Activated CD8-positive, alpha-beta memory T cell treated with anti-CD3 and anti-CD28 coated beads, Interleukin-2, amount 50 U/mL, for 4 hours (primary cell): ENCODE measurements around the gene CNTNAP5.

Experiments used
- DNase-seq: peaks from one replicate; pipeline ENCODE4 v3.0.0-alpha.2; 2020

The CNTNAP5 gene

DNA sequence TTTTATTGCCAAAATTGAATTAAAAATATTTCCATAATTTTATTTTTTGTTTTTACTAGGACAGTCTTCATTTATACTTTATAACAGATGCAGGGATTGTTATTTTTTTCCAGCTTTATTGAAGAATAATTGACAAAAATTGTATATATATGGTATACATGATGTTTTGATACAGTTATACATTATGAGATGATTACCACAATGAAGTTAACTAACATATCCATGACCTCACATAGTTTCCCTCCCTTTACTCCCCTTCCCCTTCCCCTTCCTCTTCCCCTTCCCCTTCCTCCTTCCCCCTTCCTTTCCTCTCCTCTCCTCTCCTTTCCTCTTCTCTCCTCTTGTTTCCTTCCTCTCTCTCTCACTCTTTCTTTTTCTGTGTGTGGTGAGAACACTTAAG, 700.1 kb downstream of the CNTNAP5 start:
- no peak for DNase-seq

DNA sequence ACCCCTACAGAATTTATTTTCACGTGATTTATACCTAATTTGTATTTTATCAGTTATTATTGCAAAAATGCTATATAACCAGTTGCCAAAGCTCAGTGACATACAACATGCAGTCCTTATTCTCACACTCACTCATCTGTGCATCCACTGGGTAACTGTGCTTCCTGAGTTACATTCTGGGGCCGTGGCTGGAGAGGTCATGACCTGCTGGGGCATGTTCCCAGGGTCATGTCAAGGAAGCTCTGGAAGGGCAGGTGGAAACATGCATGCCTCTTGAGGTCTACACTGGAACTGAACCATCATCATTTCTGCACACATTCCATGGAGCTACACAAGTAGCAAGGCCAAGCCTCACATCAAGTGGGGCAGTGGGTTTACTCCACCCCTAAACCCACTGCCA, 715.5 kb downstream of the CNTNAP5 start:
- no peak for DNase-seq

DNA sequence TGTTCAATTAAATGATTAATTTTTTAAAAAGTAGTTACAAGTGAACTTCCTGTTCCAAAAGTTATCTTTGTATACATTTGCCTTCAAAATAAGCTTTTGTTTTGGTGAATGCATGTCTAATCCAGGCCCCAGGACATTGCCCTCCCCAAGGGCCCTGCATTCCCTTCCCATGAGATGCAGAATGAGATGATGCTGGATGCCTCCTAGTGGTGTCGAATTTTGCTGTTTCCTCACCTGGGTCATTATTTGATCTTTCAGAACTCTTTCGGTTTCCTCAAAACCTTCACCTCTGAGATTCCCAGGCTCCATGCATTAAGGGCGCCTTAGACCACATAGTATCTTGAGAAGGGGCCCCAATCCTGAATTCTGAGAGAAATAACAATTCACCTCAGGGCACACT, 728.8 kb downstream of the CNTNAP5 start:
- DNase-seq, result no peak

DNA sequence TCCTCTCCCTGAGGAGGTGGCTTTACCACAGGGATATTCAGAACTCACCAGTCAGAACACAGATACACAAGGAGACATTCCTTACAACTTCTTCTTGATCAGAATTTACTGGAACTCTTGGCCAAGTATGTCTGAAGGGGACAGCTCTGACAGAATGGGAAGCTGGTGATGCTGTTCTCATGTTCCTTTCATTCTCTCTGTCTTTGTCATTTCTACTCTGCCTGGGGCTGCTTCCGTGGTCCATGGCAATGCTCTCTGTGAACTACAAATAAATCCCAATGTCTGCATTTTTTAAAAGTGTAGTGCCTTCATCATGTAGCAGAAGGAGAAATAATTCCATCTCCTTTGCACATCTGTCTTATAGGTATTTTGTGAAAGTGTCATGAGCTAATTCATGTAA, 730.3 kb downstream of the CNTNAP5 start:
- no peak for DNase-seq

DNA sequence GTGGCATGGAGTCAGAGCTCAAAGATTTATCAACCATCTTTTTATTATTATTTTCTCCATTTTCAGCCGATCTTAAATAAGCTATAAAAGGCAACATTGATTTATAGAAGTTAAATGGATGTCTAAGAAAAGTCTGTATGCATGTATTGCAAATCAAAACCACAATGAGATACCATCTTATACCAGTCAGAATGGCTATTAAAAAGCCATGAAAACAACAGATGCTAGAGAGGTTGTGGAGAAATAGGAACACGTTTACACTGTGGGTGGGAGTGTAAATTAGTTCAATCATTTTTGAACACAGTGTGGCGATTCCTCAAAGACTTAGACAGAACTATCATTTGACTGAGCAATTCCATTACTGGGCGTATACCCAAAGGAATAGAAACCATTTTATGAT, 731.0 kb downstream of the CNTNAP5 start:
- no peak for DNase-seq

DNA sequence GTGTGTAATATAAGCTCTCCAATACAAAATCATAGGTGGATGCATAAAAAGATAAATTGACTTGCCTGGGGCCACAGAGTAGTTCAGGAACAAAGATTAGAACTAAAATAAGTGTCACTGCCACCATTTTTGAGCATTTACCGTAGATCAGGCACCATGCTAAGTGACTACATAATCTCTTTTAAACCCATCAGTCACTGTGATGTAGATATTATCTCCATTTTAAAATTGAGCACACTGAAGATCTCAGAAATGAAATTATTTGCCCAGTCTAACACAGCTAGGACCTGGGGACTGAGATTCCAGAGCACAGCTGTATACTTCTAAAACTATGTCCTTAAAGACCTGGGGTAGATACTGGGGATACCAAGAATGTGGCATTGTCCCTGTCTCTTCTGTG, 737.3 kb downstream of the CNTNAP5 start:
- DNase-seq, result no peak

DNA sequence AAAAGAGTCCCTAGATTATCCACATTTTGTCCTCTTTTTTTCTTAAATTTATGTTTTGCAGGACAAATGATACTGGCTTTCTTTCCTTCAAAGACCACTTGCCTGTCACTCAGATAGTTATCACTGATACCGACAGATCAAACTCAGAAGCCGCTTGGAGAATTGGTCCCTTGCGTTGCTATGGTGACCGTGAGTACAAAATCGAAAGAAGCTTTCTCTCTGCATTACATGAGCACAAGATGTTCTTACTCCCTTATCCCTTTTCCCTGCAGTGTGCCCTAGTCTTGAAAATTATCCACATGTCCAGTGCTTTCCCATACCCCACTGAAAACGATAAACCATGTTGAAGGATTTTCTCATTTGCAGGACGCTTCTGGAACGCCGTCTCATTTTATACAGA, 738.5 kb downstream of the CNTNAP5 start:
- DNase-seq, result no peak

DNA sequence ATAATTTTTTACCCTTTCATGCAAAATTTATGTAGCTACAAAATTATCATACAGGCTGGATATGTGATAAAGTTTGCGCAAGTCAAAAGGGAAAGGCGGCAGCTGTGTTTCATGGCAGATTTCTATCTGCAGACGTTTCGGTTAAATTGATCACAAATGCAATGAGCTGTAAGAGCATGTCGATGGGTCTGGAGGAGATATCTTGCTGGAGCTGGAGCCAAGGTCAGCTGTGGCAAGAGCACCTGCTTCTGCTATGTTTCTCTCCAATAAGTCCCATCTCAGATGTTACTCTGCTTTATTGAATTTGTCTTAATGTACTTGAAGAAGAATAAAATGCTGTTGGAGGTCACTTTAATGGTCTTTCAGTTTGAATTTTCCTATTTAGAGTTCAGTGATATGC, 749.7 kb downstream of the CNTNAP5 start:
- no peak for DNase-seq

DNA sequence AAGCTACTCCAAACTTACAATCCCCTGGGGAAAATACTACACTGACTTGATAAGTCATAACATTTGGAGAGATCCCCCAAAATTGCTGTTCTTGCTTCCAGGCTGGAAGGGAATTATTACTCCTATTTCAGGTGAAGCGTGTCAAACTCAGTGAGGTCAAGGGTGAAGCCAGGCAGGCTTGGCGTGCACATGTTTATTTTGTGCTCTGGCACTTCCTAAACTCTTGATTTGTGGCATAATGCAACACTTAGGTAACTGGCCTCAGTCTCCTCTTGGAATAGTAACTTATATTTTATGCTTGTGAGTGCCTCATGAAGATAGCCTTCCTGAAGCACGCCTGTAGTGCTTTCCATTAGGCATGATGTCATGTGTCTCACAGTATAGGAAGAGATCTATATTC, 751.2 kb downstream of the CNTNAP5 start:
- DNase-seq, result no peak

DNA sequence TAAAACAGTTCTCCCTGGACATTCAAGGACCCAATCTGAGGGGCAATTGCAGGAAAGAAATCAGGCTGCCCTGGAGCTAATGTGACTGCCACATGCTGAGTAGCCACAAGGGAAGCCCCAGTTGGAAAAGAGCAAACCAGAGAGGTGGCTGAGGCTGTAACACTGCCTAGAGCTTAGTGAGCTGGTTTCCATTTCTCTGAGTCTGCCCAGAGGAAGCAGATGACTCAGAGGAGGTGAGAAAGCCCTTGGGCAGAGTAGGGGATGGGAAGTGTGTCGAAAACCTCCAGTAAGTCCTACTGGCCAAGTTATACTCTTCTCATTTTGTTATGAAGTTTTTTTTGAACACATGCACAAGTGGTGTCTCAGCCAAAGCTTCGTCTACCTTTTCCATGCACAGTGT, 753.0 kb downstream of the CNTNAP5 start:
- no peak for DNase-seq

DNA sequence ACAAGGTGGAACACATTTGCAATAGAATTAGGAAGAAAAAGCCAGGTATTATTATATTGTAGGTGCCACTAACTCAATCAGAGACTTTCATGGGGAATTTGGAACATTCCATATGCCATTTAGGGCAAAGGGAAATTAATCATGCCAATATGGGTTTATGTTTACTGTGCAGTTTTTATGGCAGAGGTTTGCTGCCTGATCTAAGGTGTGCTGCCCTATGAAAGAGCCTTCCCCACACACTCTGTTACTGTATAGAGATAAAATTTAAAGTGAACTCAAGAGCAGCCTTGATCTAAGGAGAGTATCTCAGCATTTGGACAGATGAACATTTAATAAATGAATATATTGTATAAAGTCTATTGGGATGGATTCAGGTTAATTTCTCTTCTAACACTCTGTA, 771.6 kb downstream of the CNTNAP5 start:
- no peak for DNase-seq

DNA sequence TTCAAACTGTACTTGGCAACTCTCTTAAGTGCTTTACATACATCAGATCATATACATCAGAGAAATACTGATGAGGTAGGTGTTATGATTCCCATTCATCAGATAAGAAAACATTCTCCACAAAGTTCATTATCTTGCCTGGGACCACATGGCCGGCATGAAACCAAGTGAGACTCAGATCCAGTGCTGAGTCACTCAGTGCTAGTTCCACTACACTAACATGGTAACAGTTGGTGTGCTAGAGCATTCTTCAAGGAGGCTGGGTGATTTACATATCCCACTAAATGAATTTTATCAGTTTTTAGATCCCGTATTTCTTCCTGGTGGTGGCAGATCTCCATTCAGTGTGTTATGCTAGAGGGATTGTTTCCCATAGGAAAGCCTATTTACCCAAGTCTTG, 772.0 kb downstream of the CNTNAP5 start:
- DNase-seq, result no peak

DNA sequence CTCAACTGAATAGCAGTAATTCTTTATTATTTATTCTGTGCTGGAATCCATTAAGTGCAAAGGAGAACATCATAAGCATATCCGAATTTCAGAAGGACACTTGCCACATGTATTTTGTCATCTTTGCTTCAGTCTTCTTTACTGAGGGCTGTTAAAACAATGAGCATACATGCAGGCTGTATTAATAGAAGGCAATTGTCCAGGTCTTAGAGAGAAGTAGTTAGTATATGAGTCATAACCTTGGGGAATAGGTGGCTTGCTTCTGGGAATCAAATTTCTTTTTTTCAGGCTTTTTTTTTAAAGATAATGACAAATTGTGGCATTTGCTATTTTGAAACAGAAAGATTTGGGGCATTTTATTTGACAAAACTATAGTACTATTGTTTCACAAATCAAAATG, 773.5 kb downstream of the CNTNAP5 start:
- no peak for DNase-seq

DNA sequence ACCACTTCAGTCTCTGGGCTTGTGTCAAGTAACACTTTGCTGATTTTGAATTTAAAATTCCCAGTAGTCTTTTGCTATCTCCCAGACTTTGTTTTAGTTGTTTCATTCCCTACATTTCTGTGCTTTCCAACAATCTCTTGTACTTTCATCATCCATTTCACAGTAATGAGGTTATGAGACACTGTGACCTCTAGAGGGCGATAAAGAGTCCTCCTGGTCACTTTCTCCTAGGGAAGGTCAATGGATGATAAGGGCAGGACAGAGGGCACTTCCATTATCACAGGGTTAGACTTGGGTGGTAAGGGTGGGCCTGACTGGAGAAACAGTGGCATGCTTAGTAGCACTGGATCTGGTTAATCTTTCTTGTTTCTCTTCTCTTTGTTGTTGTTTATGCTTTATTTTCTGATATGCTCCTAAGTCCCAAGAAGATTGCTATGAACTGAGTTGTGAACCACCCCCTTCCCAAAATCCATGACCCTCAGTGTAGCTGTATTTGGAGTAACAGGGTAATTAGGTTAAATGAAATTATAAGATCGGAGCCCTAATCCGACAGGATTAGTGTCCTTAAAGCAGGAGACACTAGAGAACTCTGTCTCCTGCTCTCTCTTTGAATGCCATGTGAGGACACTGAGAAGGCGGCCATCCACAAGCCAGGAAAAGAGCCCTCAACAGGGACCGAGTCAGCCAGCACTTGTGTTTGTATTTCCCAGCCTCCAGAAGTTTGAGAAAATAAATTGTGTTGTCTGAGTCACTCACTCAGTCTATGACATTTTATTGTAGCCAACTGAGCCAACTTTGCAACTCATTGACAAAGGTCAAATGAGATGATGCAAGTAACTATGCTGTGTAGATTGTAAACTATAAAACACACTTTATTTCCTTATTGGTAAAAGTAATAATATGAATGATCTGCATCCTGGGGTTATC, 779.2 kb downstream of the CNTNAP5 start:
- no peak for DNase-seq

DNA sequence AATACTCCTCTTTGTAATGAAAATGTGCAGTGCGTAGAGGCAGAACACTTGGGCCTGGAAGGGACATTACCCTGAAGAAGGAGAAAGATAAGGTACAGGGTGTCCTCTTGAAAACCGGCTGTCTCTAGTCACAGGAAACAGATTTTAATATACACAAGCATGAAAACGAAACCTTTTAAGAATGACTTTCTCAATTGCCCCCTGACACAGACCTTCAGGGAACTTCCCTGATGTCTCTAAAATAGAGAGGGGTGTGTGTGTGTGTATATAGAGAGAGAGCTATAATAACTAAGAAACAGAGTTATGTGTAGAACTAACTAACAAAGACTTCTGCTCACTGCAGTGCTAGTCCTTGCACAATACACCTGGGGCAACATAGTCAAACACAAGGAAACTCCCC, 780.0 kb downstream of the CNTNAP5 start:
- no peak for DNase-seq

DNA sequence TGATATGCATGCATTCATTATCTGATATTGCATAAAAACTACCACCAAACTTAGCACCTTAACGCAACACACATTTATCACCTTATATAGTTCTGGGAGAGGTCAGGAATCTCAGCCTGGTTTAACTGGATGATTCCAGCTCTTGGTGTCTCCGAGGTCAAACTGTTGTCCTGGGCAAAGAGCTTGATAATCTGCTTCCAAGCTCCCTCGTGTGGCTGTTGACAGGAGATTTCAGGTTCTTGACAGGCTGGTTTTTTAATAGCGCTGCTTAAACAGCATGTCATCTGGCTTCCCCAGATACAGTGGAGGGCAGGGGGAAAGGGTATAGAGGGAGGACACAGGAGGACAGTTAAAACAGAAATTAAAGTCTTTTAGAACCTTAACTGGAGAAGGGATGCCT, 785.0 kb downstream of the CNTNAP5 start:
- no peak for DNase-seq

DNA sequence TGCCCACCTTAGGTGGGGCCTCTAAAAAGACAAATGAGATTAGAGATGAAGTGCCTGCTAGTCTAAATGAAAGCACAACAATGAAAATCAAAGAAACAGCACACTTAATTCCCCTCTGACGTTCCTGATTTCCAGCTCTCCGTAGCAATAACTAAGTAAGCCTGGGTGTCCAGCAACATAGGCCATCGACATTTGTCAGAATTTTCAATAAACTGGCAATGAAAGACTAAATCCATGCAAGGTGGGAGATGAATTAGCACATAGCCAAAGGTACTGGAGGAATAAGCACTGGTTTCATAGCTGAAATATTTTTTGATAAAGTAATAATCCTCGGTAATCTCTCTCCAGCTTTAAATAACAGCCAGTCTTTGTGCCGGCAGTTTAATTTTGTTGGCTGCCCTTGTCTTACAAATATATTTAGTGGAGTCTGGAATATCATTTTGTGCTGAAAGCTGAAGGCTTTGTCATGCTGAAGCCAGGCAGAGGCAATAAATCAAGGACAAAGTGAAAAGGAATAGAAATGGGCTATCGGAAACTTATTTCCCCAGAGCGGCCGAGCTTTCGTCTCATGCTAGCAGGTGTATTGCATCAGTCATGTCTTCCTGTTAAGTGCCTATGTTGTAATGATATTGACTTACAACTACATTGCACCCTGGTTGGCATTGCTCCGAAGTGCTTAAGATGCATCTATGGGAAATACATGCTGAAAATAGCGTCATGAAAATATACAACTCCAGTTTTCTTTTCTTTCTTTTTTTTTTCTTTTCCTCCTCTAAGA, 790.1 kb downstream of the CNTNAP5 start:
- DNase-seq, result no peak

DNA sequence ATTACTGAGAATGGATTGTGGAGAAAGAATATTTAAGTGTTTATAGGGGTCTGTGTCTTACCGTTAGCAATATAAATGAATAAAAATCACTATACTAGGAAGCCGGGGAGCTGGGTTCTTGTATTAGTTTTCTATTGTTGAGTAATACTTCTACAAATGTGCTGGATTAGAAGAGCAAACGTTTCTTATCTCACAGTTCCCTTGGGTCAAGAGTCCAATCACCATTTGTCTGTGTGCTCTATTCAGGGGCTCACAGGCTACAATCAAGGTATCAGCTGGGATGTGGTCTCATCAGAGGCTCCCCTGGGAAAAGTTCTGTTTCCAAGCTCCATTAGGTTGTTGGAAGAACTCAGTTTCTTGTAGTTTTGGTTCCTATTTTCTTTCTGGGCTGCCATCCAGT, 790.9 kb downstream of the CNTNAP5 start:
- DNase-seq, result no peak

DNA sequence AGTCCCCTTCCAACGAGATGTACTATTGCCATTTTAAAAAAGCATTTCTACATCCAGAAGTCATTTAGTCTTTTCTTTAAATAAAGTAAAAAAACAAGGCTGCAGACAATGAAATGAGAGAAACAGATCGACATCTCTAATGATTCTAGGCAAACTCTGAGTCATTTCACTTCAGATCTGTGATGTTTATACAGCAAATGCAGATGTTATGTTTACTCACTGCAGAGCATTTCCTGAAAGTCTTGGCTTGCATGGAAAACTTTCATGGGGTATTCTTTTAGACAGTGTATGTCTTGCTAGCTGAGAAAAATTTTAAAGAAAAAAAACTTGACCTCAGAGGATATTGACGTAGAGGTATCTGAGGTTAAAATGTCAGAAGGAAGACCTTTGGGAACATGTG, 797.4 kb downstream of the CNTNAP5 start:
- no peak for DNase-seq

DNA sequence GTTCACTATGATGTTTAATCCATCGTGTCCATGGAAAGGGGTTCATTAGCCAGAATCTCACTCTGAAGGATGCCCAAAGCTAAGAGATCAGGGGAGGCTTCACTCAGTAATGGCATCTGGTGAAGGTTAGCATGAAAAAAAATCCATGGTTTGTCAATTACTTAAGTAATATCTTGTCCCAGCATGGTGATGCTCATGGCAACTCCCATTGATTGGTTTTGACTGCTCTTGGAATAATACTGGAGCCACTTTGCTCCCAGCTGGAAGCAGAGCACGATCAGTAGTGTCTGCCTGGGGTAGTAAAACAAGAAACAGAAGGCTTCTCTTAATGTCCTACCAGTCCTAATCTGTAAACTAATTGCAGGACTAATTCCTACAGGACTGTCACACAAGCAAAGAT, 799.4 kb downstream of the CNTNAP5 start:
- no peak for DNase-seq

DNA sequence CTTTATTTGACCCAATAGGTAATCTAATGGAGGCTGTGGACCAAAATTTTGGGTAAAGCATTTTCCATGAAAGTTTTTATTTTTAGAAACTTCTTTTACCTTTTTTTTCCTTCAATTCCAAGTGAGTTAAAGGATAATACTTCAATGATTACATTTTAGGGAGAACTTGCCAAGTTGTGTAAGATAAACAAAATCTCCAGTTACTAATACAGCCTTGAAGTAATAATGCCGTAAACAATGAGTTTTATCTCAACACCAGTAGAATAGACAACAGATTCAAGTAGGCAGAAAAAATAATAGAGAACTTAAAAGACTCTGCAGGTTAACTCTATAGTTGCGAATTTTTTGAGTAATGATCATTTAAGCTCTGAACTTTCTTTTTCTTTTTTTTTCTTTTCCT, 807.4 kb downstream of the CNTNAP5 start:
- no peak for DNase-seq

DNA sequence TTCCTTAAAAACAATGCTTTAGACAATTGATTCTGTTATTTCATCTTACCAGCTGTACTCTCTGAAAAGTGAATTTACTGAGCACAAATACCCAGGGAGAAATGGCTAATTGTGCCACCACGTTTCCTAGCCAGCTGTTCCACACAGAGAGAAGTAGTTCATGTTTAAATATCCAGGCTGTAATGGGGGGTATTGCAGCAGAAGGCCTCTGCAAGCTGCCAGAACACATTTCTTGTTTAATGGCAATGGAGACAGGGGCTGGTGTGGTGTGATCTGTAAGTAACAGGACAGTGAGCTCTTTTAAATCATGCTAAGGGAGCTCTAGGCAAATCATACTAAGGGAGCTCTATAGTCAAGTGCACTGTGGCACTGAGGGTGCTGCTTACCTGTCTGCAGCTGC, 809.2 kb downstream of the CNTNAP5 start:
- no peak for DNase-seq

DNA sequence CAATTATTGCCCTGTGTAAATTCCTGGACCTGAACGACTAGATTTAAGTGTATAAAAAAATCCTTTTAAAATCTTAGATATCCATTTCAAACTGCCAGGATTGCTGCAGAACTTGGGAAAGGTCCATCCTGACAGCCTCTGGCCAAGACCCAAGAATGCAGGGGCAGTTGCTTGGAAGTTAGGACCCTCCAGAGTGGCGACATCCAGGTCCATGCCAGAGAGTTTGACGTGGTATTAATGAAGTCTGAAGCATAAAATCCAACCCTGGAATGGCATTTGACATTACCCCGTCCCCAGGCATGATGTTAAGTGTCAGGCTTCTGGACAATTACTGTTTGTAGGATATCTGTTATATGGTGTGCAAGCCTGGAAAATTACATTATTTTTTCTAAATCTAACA, 810.2 kb downstream of the CNTNAP5 start:
- no peak for DNase-seq

DNA sequence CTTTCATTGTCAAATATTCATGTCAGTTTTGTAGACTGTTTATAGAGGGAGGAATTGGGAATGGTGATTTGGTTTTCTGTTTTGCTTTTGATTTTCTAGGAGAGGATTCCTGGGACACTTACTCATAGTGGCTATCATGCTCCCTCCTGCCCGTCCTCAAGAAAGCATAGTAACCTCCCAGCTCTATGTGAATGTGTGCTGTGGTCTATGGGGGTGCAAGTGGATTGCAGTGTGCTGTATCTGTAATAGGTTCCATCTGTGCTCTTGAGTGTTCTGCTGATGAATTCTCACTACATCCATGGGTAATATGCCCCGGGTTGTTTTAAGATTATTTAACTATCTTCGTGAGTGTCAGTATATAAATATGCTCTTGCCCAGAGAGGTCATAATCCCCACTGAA, 811.3 kb downstream of the CNTNAP5 start:
- no peak for DNase-seq
